Prostate gland (tissue), 2 donors: ENCODE measurements around the gene YWHAB. TPM values are rescaled to one million over a fixed set of nuclear protein-coding genes. Genes with fewer than 3 reads are reported as not detected.
A peak's percentile ranks its signal among the peaks of the same experiment; 100 is the strongest.

Source experiments
- DNase-seq: peaks from one replicate; pipeline ENCODE4 v3.0.0-alpha.2; 2019; ENCODE audit warnings: low spot score
- H3K27ac ChIP-seq, 2 donors: fragments of 200-600 bp; sonication (generic); 2 replicates each; pipeline ENCODE4 v1.5.1; 2017 to 2019
- H3K27me3 ChIP-seq: fragments of 200-600 bp; sonication (generic); replicated peaks from 2 replicates; pipeline ENCODE4 v1.5.1; 2019; ENCODE audit not compliant: insufficient read depth
- H3K36me3 ChIP-seq, 2 donors: fragments of 200-600 bp; sonication (generic); 1 replicate in 1 of 2; 2 replicates in 1 of 2; pipeline versions ENCODE4 v1.5.1 to v1.8.1; 2017 to 2019
- H3K4me1 ChIP-seq: fragments of 200-600 bp; sonication (generic); replicated peaks from 2 replicates; pipeline ENCODE4 v1.5.1; 2019
- H3K4me3 ChIP-seq, 2 donors: fragments of 200-600 bp; sonication (generic); 2 replicates each; pipeline ENCODE4 v1.5.1; 2017 to 2019
- H3K9me3 ChIP-seq: fragments of 200-600 bp; sonication (generic); 2 replicates; pipeline ENCODE4 v1.5.1; 2017
- CTCF ChIP-seq, 4 experiments: fragments of 200-600 bp in 2 of 4; fragments of 450-650 bp in 2 of 4; sonication (generic) in 2 of 4; IDR thresholded peaks; 1 replicate in 3 of 4; 2 replicates in 1 of 4; pipeline ENCODE4 v1.5.1; 2016 to 2019; ENCODE audit warnings: antibody characterized with exemption in 4 of 4, mild to moderate bottlenecking in 2 of 4, moderate library complexity in 2 of 4
- POLR2A ChIP-seq: fragments of 450-650 bp; IDR thresholded peaks from one replicate; pipeline ENCODE4 v1.6.1; 2016; ENCODE audit warnings: antibody characterized with exemption, mild to moderate bottlenecking
- POLR2AphosphoS5 ChIP-seq: sonication (generic); formaldehyde crosslinking; IDR thresholded peaks from one replicate; pipeline ENCODE4 v1.6.1; 2017; ENCODE audit warnings: antibody characterized with exemption
- WGBS: methylation state at CpG from one replicate; pipeline ENCODE4 v1.1.5; 2018; 5-methylcytosine and 5-hydroxymethylcytosine counted together
- intact Hi-C: fragments of 100-400 bp; cut with DNase I; formaldehyde crosslinking; loops from one replicate; pipeline ENCODE4 v1.14.2; 2022
- total RNA-seq, 2 donors: library from RNA; depleted of rRNA; stranded (reverse); fragments of >200 nt; gene quantifications; one replicate each; pipeline ENCODE4 v1.1.0, GENCODE V29; 2016

The YWHAB gene
- total RNA-seq, 2 donors from 2014 or later: 122 to 131 TPM

- no peak for DNase-seq
- Histone ChIP-seq H3K36me3 (peaks cover 0 to 11% of the 10 kb centered on the region in 2 donors), H3K9me3 (no peaks in the 10 kb centered on the region), H3K4me3 (no peak overlapping the region), H3K27ac (no peak overlapping the region), H3K4me1 (no peaks in the 10 kb centered on the region), H3K27me3 (no peaks in the 10 kb centered on the region)
- TF ChIP-seq CTCF (IDR thresholded peaks at IDR 0.05) (no peak), POLR2AphosphoS5 (no peak)
- WGBS: 43% methylated on average over 5 of the region's 5 CpGs
- intact Hi-C loops: no loop called here
These were observed 18.9 kb downstream of the YWHAB start for GRCh38 chr20:44904377-44904776.

GRCh38 chr20:44908987-44909871 lies 23.7 kb downstream of the YWHAB start:
- no peaks in the 10 kb centered on the region for H3K27me3 ChIP-seq
- no peaks in the 10 kb centered on the region for H3K9me3 ChIP-seq
- H3K4me3 ChIP-seq: peak overlapping the region; percentile 63 to 64
- no peak for TF ChIP-seq POLR2A
- TF ChIP-seq CTCF (IDR thresholded peaks at IDR 0.05): no peak
- TF ChIP-seq POLR2AphosphoS5: no peak
- peak overlapping the region in 1 of 2 donors; percentile 20 for H3K27ac ChIP-seq
- no peaks in the 10 kb centered on the region for H3K4me1 ChIP-seq
- DNase-seq: no peak
- H3K36me3 ChIP-seq: peaks cover 0 to 6% of the 10 kb centered on the region in 2 donors
- WGBS: 26% methylated on average over 14 of the region's 14 CpGs
- intact Hi-C loops: no loop called here

- peak within 1 kb of the TSS in 1 of 2 donors; percentile 20 for H3K27ac ChIP-seq
- 2% methylated on average over 61 of the region's 61 CpGs for WGBS
These were observed 24.6 kb downstream of the YWHAB start, which contains the start of gene PABPC1L for GRCh38 chr20:44909872-44910689. TSS of gene PABPC1L (plus strand) at chr20:44910060. CDS start at chr20:44910144, 84 bp downstream.

GRCh38 chr20:44910690-44911262 lies 25.3 kb downstream of the YWHAB start:
- Histone ChIP-seq H3K36me3 (peaks cover 0 to 6% of the 10 kb centered on the region in 2 donors), H3K9me3 (no peaks in the 10 kb centered on the region), H3K27me3 (no peaks in the 10 kb centered on the region), H3K4me1 (no peaks in the 10 kb centered on the region), H3K27ac (no peak overlapping the region), H3K4me3 (peak overlapping the region in 1 of 2 donors; percentile 64)
- DNase-seq: no peak
- intact Hi-C loops: no loop called here
- 66% methylated on average over 17 of the region's 17 CpGs for WGBS
- no peak for TF ChIP-seq POLR2AphosphoS5
- no peak for TF ChIP-seq POLR2A
- no peak for TF ChIP-seq CTCF (IDR thresholded peaks at IDR 0.05)

More at GRCh38 chr20:44909872-44910689, 24.6 kb downstream of the YWHAB start, which contains the start of gene PABPC1L:
- Histone ChIP-seq H3K36me3 (peaks cover 0 to 6% of the 10 kb centered on the region in 2 donors), H3K27me3 (no peaks in the 10 kb centered on the region), H3K4me3 (peak within 1 kb of the TSS; percentile 63 to 64), H3K9me3 (no peaks in the 10 kb centered on the region), H3K4me1 (no peaks in the 10 kb centered on the region)
- no peak for TF ChIP-seq CTCF (IDR thresholded peaks at IDR 0.05)
- TF ChIP-seq POLR2AphosphoS5: no peak
- TF ChIP-seq POLR2A: no peak
- DNase-seq: peak; percentile 68
- intact Hi-C loops: no loop called here
